GM18508 (cell line): ENCODE results near the gene AMN1.

ENCODE experiments used
- ATAC-seq: cut with Tn5 transposase; IDR thresholded peaks from one replicate; pipeline ENCODE4 v1.9.1; 2021; ENCODE audit warnings: moderate number of reproducible peaks; ENCODE audit not compliant: insufficient read depth, unreplicated experiment

AMN1 gene

DNA sequence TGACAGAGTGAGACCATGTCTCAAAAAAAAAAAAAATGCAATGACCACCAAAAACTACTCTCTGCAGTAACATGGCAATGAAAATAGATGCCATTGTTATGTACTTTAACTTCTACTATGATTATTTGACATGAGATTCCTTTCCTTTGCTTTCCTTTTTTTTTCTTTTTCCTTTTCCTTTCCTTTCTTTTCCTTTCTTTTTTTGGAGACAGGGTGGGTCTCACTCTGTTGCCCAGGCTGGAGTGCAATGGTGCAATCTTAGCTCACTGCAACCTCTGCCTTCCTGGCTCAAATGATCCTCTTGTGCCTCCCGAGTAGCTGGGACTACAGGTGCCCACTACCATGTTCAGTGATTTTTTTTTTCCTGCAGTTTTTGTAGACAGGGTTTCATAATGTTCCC lies 94.2 kb downstream of the AMN1 start:
- ATAC-seq, result no peak

DNA sequence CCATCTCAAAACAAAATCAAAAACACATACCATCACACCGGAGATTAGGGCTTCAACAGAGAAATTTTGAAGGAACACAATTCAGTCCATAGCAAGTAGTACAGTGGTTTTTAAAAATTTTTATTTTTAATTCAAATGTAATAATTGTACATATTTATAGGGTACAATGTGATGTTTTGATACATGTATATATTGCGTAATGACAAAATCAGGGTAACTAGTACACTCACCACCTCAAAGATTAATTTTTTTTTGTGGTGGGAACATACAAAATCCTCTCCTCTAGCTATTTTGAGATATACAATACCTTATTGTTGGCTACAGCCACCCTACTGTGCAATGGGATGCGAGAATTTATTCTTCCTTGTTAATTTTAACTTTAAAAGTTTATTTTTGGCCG lies 95.4 kb downstream of the AMN1 start:
- no peak for ATAC-seq

DNA sequence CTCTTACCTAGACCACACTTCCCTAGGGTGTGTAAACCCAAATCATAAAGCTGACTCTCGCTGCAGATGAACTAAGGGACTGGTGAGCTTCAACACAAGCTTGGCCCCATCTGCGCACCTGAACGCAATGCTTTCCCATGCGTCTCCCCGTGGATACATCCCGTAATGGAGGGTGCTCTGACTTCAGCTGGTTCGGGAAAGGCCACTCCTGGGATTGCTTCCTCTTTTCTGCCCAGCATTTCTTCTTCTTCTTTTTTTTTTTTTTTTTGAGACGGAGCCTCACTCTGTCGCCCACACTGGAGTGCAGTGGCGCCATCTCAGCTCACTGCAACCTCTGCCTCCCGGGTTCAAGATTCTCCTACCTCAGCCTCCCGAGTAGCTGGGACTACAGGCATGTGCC lies 97.0 kb downstream of the AMN1 start:
- no peak for ATAC-seq

DNA sequence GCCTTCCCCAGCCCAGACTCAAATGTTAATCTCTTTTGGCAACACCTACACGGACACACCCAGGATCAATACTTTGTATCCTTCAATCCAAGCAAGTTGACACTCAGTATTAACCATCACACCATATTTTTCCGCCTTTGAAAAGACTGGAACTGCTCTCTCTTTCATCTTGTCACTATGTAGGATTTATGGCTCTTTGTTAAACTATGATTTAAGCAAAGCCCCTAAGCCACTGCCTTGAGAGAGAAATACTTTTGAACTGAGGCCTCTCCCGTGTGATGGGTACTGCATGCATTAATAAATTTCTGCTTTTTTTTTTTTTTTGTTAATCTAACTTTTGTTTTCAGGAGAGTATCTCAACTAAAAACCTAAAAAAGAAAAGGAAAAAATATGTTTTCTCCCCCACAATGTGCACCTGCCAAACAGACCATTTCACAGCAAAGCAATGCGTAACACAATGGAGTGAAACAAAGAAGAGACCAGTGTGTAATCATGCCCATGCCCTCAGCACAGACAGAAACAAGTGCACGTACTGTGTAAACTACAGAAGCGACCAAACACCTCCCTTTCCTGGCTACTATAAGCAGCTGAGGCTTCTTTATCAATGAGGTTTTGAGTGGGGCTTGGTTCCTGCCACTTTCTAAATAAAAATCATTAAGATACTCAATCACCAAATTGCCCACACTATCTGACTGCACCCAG lies 97.6 kb downstream of the AMN1 start:
- no peak for ATAC-seq

DNA sequence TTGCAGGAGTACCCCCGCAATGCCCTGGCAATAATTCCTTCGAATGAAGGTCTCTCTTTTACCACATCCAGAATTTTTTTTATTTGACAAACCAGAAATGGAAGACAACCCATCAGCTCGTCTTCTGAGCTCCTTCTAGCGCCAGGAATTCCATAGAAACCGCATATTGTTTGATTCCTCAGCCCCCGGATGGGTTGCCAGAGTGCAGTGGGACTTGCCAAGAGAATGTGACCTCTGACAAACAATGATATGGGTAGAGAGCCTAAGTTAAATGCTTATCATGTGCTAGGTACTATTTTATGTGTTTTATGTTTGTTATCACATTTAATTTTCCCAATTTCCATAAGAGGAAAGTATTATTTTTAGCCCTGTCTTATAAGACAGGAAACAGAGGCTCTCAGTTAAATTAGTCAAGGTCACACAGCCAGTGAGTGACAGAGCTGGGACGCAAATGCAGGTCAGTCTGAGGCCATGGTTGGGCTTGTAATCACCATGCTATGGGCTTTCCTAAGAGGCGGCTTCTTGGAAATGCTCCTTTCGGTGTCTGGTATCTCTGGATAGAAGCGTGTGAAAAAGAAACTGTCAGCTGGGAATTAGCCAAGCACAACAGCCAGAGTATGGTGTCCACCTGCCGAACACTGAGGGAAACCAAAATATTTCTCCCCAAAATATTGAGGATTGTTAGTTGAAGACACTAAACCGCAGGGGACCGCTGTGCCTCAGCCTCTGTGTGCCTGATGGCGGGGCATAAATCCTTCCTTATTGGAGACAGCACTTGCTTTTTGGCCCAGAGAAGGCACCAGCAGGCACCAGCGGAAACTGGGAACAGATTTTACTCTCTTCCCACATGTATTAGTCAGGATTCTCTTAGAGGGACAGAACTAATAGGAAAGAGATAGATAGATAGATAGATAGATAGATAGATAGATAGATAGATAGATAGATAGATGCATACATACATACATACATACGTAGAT lies 98.8 kb downstream of the AMN1 start:
- no peak for ATAC-seq

DNA sequence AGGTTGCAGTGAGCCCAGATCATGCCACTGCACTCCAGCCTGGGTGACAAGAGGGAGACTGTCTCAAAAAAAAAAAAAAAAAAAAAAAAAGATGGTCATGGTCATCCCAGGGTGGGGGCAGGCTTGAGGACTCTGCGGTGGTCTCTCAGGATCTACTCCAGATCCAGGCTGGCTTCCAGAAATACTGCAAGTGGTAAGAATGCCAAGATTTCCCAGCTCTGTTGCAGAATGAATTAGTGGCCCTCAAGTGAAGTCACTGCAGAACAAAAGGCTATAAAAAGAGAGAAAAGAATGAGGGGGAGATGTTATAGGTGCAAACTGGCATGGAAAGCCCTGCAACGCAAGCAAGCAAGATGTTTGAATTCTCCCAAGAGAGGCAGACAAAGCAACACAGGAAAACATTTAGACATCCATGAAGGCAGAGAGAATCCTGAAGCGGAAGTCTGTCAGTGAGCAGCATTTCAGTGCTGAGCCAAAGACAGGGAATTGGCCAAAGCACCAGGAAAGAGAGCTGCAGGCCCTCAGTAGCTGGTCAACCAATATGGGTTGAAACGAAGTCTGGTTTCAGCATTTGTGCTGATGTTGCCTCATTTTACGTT lies 101.3 kb downstream of the AMN1 start:
- ATAC-seq, result no peak

DNA sequence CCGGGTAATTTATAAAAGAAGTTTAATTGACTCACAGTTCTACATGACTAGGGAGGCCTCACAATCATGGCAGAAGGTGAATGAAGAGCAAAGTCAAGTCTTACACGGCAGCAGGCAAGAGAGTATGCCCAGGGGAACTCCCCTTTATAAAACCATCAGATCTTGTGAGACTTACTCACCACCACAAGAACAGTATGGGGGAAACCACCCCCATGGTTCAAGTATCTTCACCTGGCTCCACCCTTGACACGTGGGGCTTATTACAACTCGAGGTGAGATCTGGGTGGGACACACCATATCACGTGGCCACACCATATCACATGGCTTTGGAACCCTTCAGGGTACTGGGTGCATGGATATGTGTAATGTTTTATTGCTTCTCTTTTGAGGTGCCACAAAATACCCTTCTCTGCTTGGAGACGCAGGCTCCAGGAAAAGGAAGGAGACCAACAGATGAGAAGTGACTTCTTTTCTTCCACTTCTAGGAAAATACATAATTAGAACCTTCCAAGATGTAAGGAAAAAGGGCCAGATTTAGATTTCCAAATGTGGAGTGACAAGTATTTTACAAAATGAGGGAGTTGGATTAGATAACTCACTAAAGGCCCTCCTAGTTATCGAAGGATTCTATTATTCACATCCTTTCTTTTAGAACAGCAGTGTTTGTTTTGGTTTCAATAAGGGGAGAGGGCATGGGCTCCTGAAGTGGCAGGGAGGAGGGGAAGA lies 102.4 kb downstream of the AMN1 start:
- no peak for ATAC-seq

DNA sequence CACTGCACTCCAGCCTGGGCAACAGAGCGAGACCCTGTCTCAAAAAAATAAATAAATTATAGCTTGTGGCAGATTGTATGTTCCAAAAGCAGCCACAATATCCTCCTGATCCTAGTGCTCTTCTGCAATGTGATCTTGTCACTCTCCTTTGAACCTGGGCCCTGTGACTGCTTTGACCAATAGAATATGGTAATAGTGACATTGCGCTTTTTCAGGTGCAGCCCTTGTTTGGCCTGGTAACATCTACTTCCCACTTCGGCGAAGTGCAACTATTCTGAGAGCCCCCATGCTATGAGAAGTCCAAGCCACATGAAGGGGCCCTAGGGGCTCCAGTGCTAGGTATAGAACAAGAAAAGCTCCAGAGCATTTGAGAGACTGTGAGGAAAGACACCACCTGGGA lies 106.8 kb downstream of the AMN1 start:
- ATAC-seq, result no peak
